ENCODE results near the gene VIPR2. TPM values are rescaled to one million over a fixed set of nuclear protein-coding genes. Genes with fewer than 3 reads are reported as not detected.

Gene VIPR2
- total RNA-seq, 3 donors from 2014 or later, result 0.48 to 14.0 (median 4.6) TPM

- Histone ChIP-seq H3K4me3 (no peak overlapping the region), H3K4me1 (no peaks in the 10 kb centered on the region), H3K27me3 (no peaks in the 10 kb centered on the region), H3K9me3 (no peaks in the 10 kb centered on the region), H3K36me3 (no peaks in the 10 kb centered on the region), H3K27ac (no peak overlapping the region)
- intact Hi-C loops (cut with DNase I; ENCODE audit: low total_unique reads), result no loop called here
- no peak for DNase-seq (ENCODE audit: low spot score in 2 of 2)
- no peak for TF ChIP-seq POLR2A (IDR thresholded peaks at IDR 0.05)
- TF ChIP-seq POLR2AphosphoS5 (IDR thresholded peaks at IDR 0.05), result no peak
- no peak for TF ChIP-seq CTCF (IDR thresholded peaks at IDR 0.05)
These were observed 111.2 kb downstream of the VIPR2 start for GRCh38 chr7:159033473-159033825.

- intact Hi-C loops (cut with DNase I; ENCODE audit: low total_unique reads), result no loop called here
- H3K4me1 ChIP-seq, result no peaks in the 10 kb centered on the region
- no peak overlapping the region for H3K27ac ChIP-seq
- TF ChIP-seq POLR2A (IDR thresholded peaks at IDR 0.05) (no peak), CTCF (IDR thresholded peaks at IDR 0.05) (no peak), POLR2AphosphoS5 (IDR thresholded peaks at IDR 0.05) (no peak)
- no peaks in the 10 kb centered on the region for H3K36me3 ChIP-seq
- no peaks in the 10 kb centered on the region for H3K9me3 ChIP-seq
- no peaks in the 10 kb centered on the region for H3K27me3 ChIP-seq
- H3K4me3 ChIP-seq, result no peak overlapping the region
- DNase-seq (ENCODE audit: low spot score in 2 of 2), result peak; percentile 12 to 42
These were observed 111.8 kb downstream of the VIPR2 start for GRCh38 chr7:159032753-159033472.

GRCh38 chr7:159032322-159032721 is 112.3 kb downstream of the VIPR2 start:
- Histone ChIP-seq H3K36me3 (no peaks in the 10 kb centered on the region), H3K4me3 (no peak overlapping the region)

GRCh38 chr7:159031750-159032149 is 112.9 kb downstream of the VIPR2 start:
- Histone ChIP-seq H3K27ac (peak overlapping the region in 1 of 2 donors; percentile 83), H3K4me3 (no peak overlapping the region), H3K9me3 (no peaks in the 10 kb centered on the region), H3K4me1 (no peaks in the 10 kb centered on the region), H3K27me3 (no peaks in the 10 kb centered on the region), H3K36me3 (no peaks in the 10 kb centered on the region)
- intact Hi-C loops (cut with DNase I; ENCODE audit: low total_unique reads), result no loop called here
- TF ChIP-seq POLR2AphosphoS5 (IDR thresholded peaks at IDR 0.05), result no peak
- no peak for TF ChIP-seq CTCF (IDR thresholded peaks at IDR 0.05)
- TF ChIP-seq POLR2A (IDR thresholded peaks at IDR 0.05), result no peak
- peak; percentile 15 to 41 for DNase-seq (ENCODE audit: low spot score in 2 of 2)

More at GRCh38 chr7:159032322-159032721, 112.3 kb downstream of the VIPR2 start:
- no peak for TF ChIP-seq CTCF (IDR thresholded peaks at IDR 0.05)
- no peak for TF ChIP-seq POLR2AphosphoS5 (IDR thresholded peaks at IDR 0.05)
- no peak for TF ChIP-seq POLR2A (IDR thresholded peaks at IDR 0.05)
- no peaks in the 10 kb centered on the region for H3K9me3 ChIP-seq
- peak; percentile 15 to 45 for DNase-seq (ENCODE audit: low spot score in 2 of 2)
- no peaks in the 10 kb centered on the region for H3K27me3 ChIP-seq
- no peaks in the 10 kb centered on the region for H3K4me1 ChIP-seq
- intact Hi-C loops (cut with DNase I; ENCODE audit: low total_unique reads), result no loop called here
- no peak overlapping the region for H3K27ac ChIP-seq

GRCh38 chr7:159031135-159031701 is 113.4 kb downstream of the VIPR2 start:
- TF ChIP-seq CTCF (IDR thresholded peaks at IDR 0.05), result no peak
- no peak for TF ChIP-seq POLR2A (IDR thresholded peaks at IDR 0.05)
- TF ChIP-seq POLR2AphosphoS5 (IDR thresholded peaks at IDR 0.05), result no peak
- Histone ChIP-seq H3K36me3 (no peaks in the 10 kb centered on the region), H3K27ac (peak overlapping the region; percentile 69 to 83), H3K4me1 (no peaks in the 10 kb centered on the region), H3K9me3 (no peaks in the 10 kb centered on the region), H3K27me3 (no peaks in the 10 kb centered on the region), H3K4me3 (peak overlapping the region; percentile 44 to 87 (median 61))
- intact Hi-C loops (cut with DNase I; ENCODE audit: low total_unique reads), result no loop called here
- peak; percentile 25 to 51 for DNase-seq (ENCODE audit: low spot score in 2 of 2)
